IMR-90 (cell line): ENCODE data around the gene PLXND1. TPM values are rescaled to one million over a fixed set of nuclear protein-coding genes. Genes with fewer than 3 reads are reported as not detected.

Experiments used
- ATAC-seq: fragments of 200-7000 bp; cut with Tn5 transposase; 2 replicates; pipeline ENCODE4 v1.9.1; 2020; ENCODE audit warnings: low read depth, mild to moderate bottlenecking, moderate library complexity
- BruUV-seq: library from RNA; stranded (reverse); fragments of 400-500 nt; replicated peaks from 2 replicates; lab custom pipeline; 2021; lab: Mats Ljungman, UMichigan
- CTCF ChIA-PET: fragments of 300-600 bp; formaldehyde crosslinking; extraction: SDS; loops from one replicate; lab custom pipeline; 2021; ENCODE audit warnings: antibody characterized with exemption; lab: Yijun Ruan, JAX
- POLR2A ChIA-PET: fragments of 300-600 bp; sonication (Branson Sonifier 250); formaldehyde crosslinking; loops from one replicate; lab custom pipeline; 2022; ENCODE audit warnings: antibody characterized with exemption; ENCODE audit not compliant: unreplicated experiment; lab: Charles Lee
- DNase-seq: peaks from one replicate; pipeline ENCODE4 v3.0.0; 2013
- H2AFZ ChIP-seq: replicated peaks from 2 replicates; pipeline ENCODE3; 2013; ENCODE audit warnings: low read length, mild to moderate bottlenecking; ENCODE audit not compliant: poor library complexity
- H2AK5ac ChIP-seq: 2 replicates; pipeline ENCODE4 v1.6.1; 2013; ENCODE audit warnings: low read depth, low read length, inconsistent platforms
- H2AK9ac ChIP-seq: replicated peaks from 2 replicates; pipeline ENCODE3; 2013; ENCODE audit warnings: mild to moderate bottlenecking, low read depth, low read length, moderate library complexity; ENCODE audit not compliant: poor library complexity
- H2BK120ac ChIP-seq: 2 replicates; pipeline ENCODE4 v1.6.1; 2013; ENCODE audit warnings: low read depth, low read length, inconsistent platforms
- H2BK15ac ChIP-seq: 3 replicates; pipeline ENCODE4 v1.6.1; 2013; ENCODE audit warnings: low read depth, low read length, inconsistent platforms
- H2BK20ac ChIP-seq: 2 replicates; pipeline ENCODE4 v1.6.1; 2013; ENCODE audit warnings: low read depth, mild to moderate bottlenecking, inconsistent platforms, low read length, moderate library complexity
- H2BK5ac ChIP-seq: 2 replicates; pipeline ENCODE4 v1.6.1; 2013; ENCODE audit warnings: mild to moderate bottlenecking, low read depth, low read length, inconsistent platforms; ENCODE audit not compliant: poor library complexity, severe bottlenecking
- H3K14ac ChIP-seq: replicated peaks from 2 replicates; pipeline ENCODE4 v1.6.1; 2013; ENCODE audit warnings: low read depth, low read length, inconsistent platforms
- H3K18ac ChIP-seq: 2 replicates; pipeline ENCODE4 v1.6.1; 2013; ENCODE audit warnings: low read depth, low read length, control low read depth
- H3K23ac ChIP-seq: 2 replicates; pipeline ENCODE4 v1.6.1; 2013; ENCODE audit warnings: low read depth, low read length, inconsistent platforms
- H3K27ac ChIP-seq: 2 replicates; pipeline ENCODE4 v1.5.1; 2013; ENCODE audit warnings: mild to moderate bottlenecking, control low read depth, low read length; ENCODE audit not compliant: insufficient read depth
- H3K27me3 ChIP-seq: 2 replicates; pipeline ENCODE4 v1.6.1; 2013; ENCODE audit warnings: low read length; ENCODE audit not compliant: control insufficient read depth, insufficient read depth
- H3K36me3 ChIP-seq: 2 replicates; pipeline ENCODE4 v1.6.1; 2013; ENCODE audit warnings: low read length, mixed read lengths; ENCODE audit not compliant: control insufficient read depth, insufficient read depth
- H3K4ac ChIP-seq: 2 replicates; pipeline ENCODE4 v1.6.1; 2013; ENCODE audit warnings: low read depth, low read length, inconsistent platforms
- H3K4me1 ChIP-seq: 2 replicates; pipeline ENCODE4 v1.6.1; 2013; ENCODE audit warnings: low read length, mixed read lengths; ENCODE audit not compliant: control insufficient read depth, insufficient read depth
- H3K4me2 ChIP-seq: 2 replicates; pipeline ENCODE4 v1.6.1; 2013; ENCODE audit warnings: low read depth, mild to moderate bottlenecking, control low read depth, low read length, moderate library complexity
- H3K4me3 ChIP-seq: 2 replicates; pipeline ENCODE4 v1.5.1; 2013; ENCODE audit warnings: low read depth, mild to moderate bottlenecking, control low read depth, low read length, moderate library complexity; ENCODE audit not compliant: insufficient read depth
- H3K56ac ChIP-seq: 2 replicates; pipeline ENCODE4 v1.6.1; 2013; ENCODE audit warnings: low read length, inconsistent platforms; ENCODE audit not compliant: insufficient read depth; ENCODE audit errors: extremely low read depth
- H3K79me1 ChIP-seq, 2 experiments: 2 replicates each; pipeline ENCODE4 v1.6.1; 2013; ENCODE audit warnings: low read length in 2 of 2, inconsistent platforms in 1 of 2, low read depth in 1 of 2
- H3K9ac ChIP-seq: 2 replicates; pipeline ENCODE4 v1.6.1; 2013; ENCODE audit warnings: low read depth, low read length, control low read depth
- H3K9me1 ChIP-seq: 2 replicates; pipeline ENCODE4 v1.6.1; 2013; ENCODE audit warnings: low read length, inconsistent platforms; ENCODE audit not compliant: insufficient read depth
- H3K9me3 ChIP-seq: 2 replicates; pipeline ENCODE4 v1.6.1; 2013; ENCODE audit warnings: low read length; ENCODE audit not compliant: control insufficient read depth, insufficient read depth
- H4K20me1 ChIP-seq: 2 replicates; pipeline ENCODE4 v1.6.1; 2013; ENCODE audit warnings: low read length, inconsistent platforms; ENCODE audit not compliant: insufficient read depth
- H4K5ac ChIP-seq: 2 replicates; pipeline ENCODE4 v1.6.1; 2013; ENCODE audit warnings: mild to moderate bottlenecking, low read depth, low read length, control low read depth
- H4K8ac ChIP-seq, 2 experiments: 2 replicates each; pipeline ENCODE4 v1.6.1; 2013; ENCODE audit warnings: low read depth in 2 of 2, low read length in 2 of 2, control low read depth in 1 of 2, inconsistent platforms in 1 of 2
- H4K91ac ChIP-seq: 2 replicates; pipeline ENCODE4 v1.6.1; 2013; ENCODE audit warnings: low read depth, low read length, inconsistent platforms; ENCODE audit not compliant: insufficient read depth
- BHLHE40 ChIP-seq: fragments of 150-350 bp; IDR thresholded peaks from 2 replicates; pipeline ENCODE4 v1.6.1; 2016; ENCODE audit warnings: mild to moderate bottlenecking, low read depth, low read length
- CHD1 ChIP-seq: IDR thresholded peaks from 2 replicates; pipeline ENCODE4 v1.6.1; 2012; ENCODE audit warnings: low read depth, low read length, improper control_type of control experiment
- FOS ChIP-seq: fragments of 150-350 bp; IDR thresholded peaks from 2 replicates; pipeline ENCODE4 v1.6.1; 2016; ENCODE audit warnings: low read depth, low read length
- MAZ ChIP-seq: IDR thresholded peaks from 2 replicates; pipeline ENCODE4 v1.6.1; 2012; ENCODE audit warnings: low read depth, mild to moderate bottlenecking, low read length, improper control_type of control experiment, moderate library complexity, borderline replicate concordance
- MXI1 ChIP-seq: IDR thresholded peaks from 2 replicates; pipeline ENCODE4 v1.6.1; 2012; ENCODE audit warnings: low read depth, mild to moderate bottlenecking, low read length, moderate library complexity, borderline replicate concordance
- NFE2L2 ChIP-seq: fragments of 150-350 bp; IDR thresholded peaks from 2 replicates; pipeline ENCODE4 v1.6.1; 2016; ENCODE audit warnings: low read depth, mild to moderate bottlenecking, low read length
- POLR2A ChIP-seq: IDR thresholded peaks from 2 replicates; pipeline ENCODE4 v1.6.1; 2012; ENCODE audit warnings: mild to moderate bottlenecking, low read depth, low read length
- RAD21 ChIP-seq: IDR thresholded peaks from 2 replicates; pipeline ENCODE4 v1.6.1; 2012; ENCODE audit warnings: low read length, improper control_type of control experiment
- RCOR1 ChIP-seq: IDR thresholded peaks from 2 replicates; pipeline ENCODE4 v1.6.1; 2012; ENCODE audit warnings: mild to moderate bottlenecking, low read length, improper control_type of control experiment; ENCODE audit not compliant: insufficient replicate concordance
- WGBS, 2 experiments: methylation state at CpG; one replicate each; pipeline versions ENCODE4 v1.1.5 to v1.1.7; 2013; ENCODE audit warnings: missing lambda C conversion rate in 2 of 2; ENCODE audit not compliant: insufficient read length in 1 of 2; ENCODE audit errors: extremely low coverage in 2 of 2; 5-methylcytosine and 5-hydroxymethylcytosine counted together
- dilution Hi-C: fragments of 300-500 bp; cut with HindIII; formaldehyde crosslinking; loops from one replicate; pipeline ENCODE4 v1.14.3; 2018; ENCODE audit warnings: low sequenced_read_pairs; ENCODE audit not compliant: unreplicated experiment
- in situ Hi-C: fragments of 300-500 bp; cut with MboI; formaldehyde crosslinking; loops from 3 replicates; pipeline ENCODE4 v1.14.3; 2019; ENCODE audit warnings: low sequenced_read_pairs, inconsistent platforms, mixed read lengths
- intact Hi-C: fragments of 100-400 bp; cut with micrococcal nuclease; formaldehyde crosslinking; loops from 2 replicates; pipeline ENCODE4 v1.10.0; 2022
- polyA plus RNA-seq, 3 experiments: library from polyadenylated mRNA; depleted of rRNA; stranded (reverse); fragments of >200 nt; gene quantifications; 2 replicates each; pipeline ENCODE4 v1.2.3, GENCODE V29; 2012; ENCODE audit warnings: low replicate concordance in 1 of 3
- total RNA-seq: library from RNA; depleted of rRNA; stranded (reverse); fragments of >200 nt; gene quantifications from 2 replicates; pipeline ENCODE4 v1.2.3, GENCODE V29; 2012
- TF ChIP-seq, protein P1 (sequence below): conservative IDR thresholded peaks from 2 replicates; pipeline ENCODE4 v1.5.1; 2012; ENCODE audit warnings: mild to moderate bottlenecking, low read depth, low read length, improper control_type of control experiment
- TF ChIP-seq, protein P2 (sequence below): fragments of 150-350 bp; IDR thresholded peaks from 2 replicates; pipeline ENCODE4 v1.6.1; 2016; ENCODE audit warnings: low read depth, mild to moderate bottlenecking, low read length, moderate library complexity, borderline replicate concordance
- TF ChIP-seq, protein P3 (sequence below): fragments of 150-350 bp; IDR thresholded peaks from 2 replicates; pipeline ENCODE4 v1.6.1; 2017; ENCODE audit warnings: mild to moderate bottlenecking, antibody characterized with exemption, low read length, low read depth

PLXND1 gene
- total and polyA plus RNA-seq, 2 of the 4 experiments (the other 2 are of a cell fraction), result 19.2 to 67.1 TPM

DNA sequence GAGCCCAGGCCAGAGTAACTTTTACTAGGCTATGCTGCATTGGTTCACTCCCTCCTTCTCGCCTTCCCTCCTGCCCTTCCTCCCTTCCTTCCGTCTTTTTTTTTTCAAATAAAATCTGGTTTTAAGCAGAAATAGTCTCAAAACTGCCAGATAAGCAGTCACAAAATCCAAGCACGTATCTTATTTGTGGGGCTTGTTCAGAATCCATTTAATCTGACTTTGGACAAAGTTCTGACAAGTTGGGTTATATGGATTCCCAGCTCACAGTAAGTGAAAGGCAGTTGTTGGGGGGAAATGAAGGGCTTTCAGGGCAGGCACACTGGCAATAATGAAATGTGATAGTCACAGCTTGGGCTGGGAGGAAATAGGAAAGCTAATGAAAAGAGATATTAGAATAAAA, 32.0 kb upstream of the PLXND1 start:
- no peak overlapping the region for H3K4me2 ChIP-seq
- H3K4me3 ChIP-seq, result no peak overlapping the region
- H3K27me3 ChIP-seq, result 0 out of 2 replicates have a peak, but pooled peaks cover 1% of the 10 kb centered on the region
- H3K23ac ChIP-seq, result no peak overlapping the region
- H2BK15ac ChIP-seq, result no peak overlapping the region
- dilution Hi-C loops, result no loop called here
- H3K4ac ChIP-seq, result no peak overlapping the region
- no peak overlapping the region for H2AK5ac ChIP-seq
- peak overlapping the region; percentile 32 for H2AFZ ChIP-seq
- 92% methylated on average over 2 of the region's 3 CpGs; no CpG with 5 or more reads in 1 of the 2 experiments for WGBS, 2 experiments
- H2BK120ac ChIP-seq, result no peak overlapping the region
- H3K18ac ChIP-seq, result no peak overlapping the region
- H3K36me3 ChIP-seq, result no peaks in the 10 kb centered on the region
- no peak overlapping the region for H4K91ac ChIP-seq
- no peak for TF ChIP-seq CHD1
- TF ChIP-seq, protein P1, sequence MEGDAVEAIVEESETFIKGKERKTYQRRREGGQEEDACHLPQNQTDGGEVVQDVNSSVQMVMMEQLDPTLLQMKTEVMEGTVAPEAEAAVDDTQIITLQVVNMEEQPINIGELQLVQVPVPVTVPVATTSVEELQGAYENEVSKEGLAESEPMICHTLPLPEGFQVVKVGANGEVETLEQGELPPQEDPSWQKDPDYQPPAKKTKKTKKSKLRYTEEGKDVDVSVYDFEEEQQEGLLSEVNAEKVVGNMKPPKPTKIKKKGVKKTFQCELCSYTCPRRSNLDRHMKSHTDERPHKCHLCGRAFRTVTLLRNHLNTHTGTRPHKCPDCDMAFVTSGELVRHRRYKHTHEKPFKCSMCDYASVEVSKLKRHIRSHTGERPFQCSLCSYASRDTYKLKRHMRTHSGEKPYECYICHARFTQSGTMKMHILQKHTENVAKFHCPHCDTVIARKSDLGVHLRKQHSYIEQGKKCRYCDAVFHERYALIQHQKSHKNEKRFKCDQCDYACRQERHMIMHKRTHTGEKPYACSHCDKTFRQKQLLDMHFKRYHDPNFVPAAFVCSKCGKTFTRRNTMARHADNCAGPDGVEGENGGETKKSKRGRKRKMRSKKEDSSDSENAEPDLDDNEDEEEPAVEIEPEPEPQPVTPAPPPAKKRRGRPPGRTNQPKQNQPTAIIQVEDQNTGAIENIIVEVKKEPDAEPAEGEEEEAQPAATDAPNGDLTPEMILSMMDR, result no peak
- no peak for TF ChIP-seq NFE2L2
- TF ChIP-seq MAZ, result no peak
- TF ChIP-seq RCOR1, result no peak
- TF ChIP-seq FOS, result no peak
- no peak for TF ChIP-seq POLR2A
- TF ChIP-seq, protein P2, sequence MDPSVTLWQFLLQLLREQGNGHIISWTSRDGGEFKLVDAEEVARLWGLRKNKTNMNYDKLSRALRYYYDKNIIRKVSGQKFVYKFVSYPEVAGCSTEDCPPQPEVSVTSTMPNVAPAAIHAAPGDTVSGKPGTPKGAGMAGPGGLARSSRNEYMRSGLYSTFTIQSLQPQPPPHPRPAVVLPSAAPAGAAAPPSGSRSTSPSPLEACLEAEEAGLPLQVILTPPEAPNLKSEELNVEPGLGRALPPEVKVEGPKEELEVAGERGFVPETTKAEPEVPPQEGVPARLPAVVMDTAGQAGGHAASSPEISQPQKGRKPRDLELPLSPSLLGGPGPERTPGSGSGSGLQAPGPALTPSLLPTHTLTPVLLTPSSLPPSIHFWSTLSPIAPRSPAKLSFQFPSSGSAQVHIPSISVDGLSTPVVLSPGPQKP, result no peak
- TF ChIP-seq, protein P3, sequence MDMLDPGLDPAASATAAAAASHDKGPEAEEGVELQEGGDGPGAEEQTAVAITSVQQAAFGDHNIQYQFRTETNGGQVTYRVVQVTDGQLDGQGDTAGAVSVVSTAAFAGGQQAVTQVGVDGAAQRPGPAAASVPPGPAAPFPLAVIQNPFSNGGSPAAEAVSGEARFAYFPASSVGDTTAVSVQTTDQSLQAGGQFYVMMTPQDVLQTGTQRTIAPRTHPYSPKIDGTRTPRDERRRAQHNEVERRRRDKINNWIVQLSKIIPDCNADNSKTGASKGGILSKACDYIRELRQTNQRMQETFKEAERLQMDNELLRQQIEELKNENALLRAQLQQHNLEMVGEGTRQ, result no peak
- TF ChIP-seq BHLHE40, result no peak
- TF ChIP-seq RAD21, result no peak
- TF ChIP-seq MXI1, result no peak
- no peak overlapping the region for H2BK20ac ChIP-seq
- intact Hi-C loops, result no loop called here
- H4K8ac ChIP-seq, result no peak overlapping the region
- no peaks in the 10 kb centered on the region for H4K20me1 ChIP-seq
- H4K5ac ChIP-seq, result no peak overlapping the region
- no TSS peak for BruUV-seq
- no peaks in the 10 kb centered on the region for H3K9me1 ChIP-seq
- H3K14ac ChIP-seq, result no peak overlapping the region
- ChIA-PET CTCF (interaction anchor here (1.0 kb wide), 1 partner anchor 187 kb away, joined by 3 read pairs; no protein-coding TSS in a partner anchor), POLR2A (no interaction called here)
- H3K9ac ChIP-seq, result no peak overlapping the region
- in situ Hi-C loops, result loop anchor here (25.0 kb wide), 1 partner anchor 449 kb away; the partner anchor contains the start of gene ALG1L2
- H3K4me1 ChIP-seq, result no peaks in the 10 kb centered on the region
- DNase-seq (no peak), ATAC-seq (no peak)
- no peaks in the 10 kb centered on the region for H3K79me1 ChIP-seq
- peak overlapping the region; percentile 16 for H2AK9ac ChIP-seq
- H3K56ac ChIP-seq, result no peak overlapping the region
- H2BK5ac ChIP-seq, result no peak overlapping the region
- H3K9me3 ChIP-seq, result peaks cover 15% of the 10 kb centered on the region
- H3K27ac ChIP-seq, result no peak overlapping the region
